DMS153 (cell line): Measurements from ENCODE around the gene INMT.
A peak's percentile ranks its signal among the peaks of the same experiment; 100 is the strongest.

Experiments
- DNase-seq: peaks from one replicate; lab custom pipeline; 2025; lab: John Stamatoyannopoulos, UW

INMT gene

DNA sequence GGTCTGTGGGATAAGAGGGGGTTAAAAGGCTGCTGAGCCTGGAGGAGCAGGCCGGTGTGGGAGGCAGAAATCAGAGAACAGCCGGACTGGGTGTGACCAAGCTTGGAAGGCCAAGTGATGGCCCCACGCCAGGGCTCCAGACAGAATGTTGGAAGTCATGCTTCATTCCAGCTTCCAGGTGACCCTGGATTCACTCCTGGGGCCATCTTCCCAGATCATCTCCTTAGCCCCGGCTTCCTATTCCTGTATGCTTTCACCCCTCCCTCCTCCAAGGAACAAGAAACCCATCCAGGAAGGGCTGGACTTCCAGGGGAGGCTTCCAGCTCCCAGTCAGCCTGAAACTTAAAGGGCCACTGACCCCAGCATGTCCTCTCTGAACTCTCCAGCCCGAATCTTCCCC is 1.0 kb downstream of the INMT start:
- DNase-seq = no peak

GRCh38 chr7:30754315-30754877 is 2.5 kb downstream of the INMT start:
- DNase-seq = no peak

GRCh38 chr7:30755384-30756154 is 3.6 kb downstream of the INMT start:
- DNase-seq = no peak

DNA sequence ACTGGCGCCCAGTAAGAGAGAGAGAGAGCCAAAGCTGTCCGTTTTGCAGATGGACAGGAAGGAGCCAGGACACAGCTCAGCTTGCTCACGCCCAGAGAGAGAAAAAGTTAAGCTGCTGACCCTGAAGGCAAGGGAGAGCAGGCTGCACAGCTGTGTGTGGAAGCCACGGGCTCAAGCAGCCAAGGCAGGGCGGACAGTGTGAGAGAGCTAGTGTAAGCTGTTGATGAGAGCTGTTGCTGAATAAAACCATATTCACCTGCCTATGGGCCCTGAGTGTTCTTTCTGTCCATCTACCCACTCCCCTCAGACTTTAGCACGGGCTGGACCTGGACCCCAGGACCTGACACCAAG is 5.4 kb downstream of the INMT start:
- DNase-seq = no peak

GRCh38 chr7:30760514-30761213 is 8.7 kb downstream of the INMT start:
- DNase-seq = no peak

- DNase-seq = no peak
These were observed 9.6 kb downstream of the INMT start for GRCh38 chr7:30761214-30762156.

DNA sequence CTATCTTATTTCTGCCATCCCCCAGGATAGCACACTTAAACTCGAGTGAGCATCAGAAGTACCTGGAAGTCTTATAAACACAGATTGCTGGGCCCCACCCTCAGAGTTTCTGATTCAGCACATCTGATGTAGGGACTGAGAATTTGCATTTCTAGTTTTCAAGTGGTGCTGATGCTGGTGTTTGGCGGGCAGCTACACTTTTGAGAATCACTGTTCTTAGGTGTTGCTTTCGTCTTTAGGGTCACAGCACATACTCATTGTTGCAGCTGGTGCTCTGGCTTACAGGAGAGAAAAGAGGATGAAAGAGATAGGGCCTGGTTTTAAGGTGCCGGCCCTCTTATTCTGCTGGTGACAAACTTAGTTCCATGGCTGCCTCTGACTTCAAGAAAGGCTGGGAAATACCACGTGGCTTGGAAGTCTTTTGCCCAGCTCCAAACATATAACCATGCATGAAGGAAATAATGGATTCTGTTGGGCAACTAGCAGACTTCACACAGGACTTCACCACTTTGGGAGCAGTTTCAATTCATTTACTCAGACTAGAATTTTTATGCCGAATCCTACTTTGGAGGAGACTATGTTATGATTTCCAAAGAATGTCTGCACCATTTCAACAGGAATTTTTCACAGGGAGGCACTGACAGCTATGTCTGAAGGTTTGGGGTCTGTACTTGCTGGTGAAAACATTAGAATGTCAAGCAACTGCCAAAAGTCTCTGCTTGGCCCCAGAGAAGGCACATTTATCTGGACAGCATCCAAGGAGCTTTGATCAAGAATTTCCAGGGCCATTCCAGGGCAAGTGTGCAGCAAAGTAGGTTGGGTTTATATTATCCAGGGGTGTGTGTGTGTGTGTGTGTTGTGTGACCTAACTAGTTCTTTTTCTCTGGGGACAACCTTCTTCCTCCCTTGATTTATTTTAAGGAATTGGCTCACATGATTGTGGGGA is 12.4 kb downstream of the INMT start:
- DNase-seq = no peak

DNA sequence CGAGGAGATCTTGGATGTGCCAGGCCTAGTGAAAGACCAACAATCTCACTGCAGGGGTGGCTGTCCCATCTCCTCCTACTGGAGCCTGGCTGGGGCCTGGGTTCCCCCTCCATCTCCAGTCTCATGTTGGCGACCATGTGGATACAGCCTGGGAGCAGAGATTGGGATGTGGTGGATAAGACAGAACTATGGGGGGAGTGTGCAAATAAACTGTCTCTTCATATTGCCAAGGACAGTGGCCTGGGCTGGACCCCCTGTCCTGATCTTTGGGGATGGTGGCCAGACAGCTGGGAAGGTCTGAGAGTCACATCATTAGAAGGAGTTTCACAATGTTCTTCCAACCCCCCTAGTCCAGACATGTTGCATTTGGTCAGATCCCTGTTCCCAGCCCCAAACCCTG is 13.5 kb downstream of the INMT start:
- no peak for DNase-seq

- DNase-seq = no peak
These were observed 18.9 kb downstream of the INMT start for GRCh38 chr7:30770845-30771173.

DNA sequence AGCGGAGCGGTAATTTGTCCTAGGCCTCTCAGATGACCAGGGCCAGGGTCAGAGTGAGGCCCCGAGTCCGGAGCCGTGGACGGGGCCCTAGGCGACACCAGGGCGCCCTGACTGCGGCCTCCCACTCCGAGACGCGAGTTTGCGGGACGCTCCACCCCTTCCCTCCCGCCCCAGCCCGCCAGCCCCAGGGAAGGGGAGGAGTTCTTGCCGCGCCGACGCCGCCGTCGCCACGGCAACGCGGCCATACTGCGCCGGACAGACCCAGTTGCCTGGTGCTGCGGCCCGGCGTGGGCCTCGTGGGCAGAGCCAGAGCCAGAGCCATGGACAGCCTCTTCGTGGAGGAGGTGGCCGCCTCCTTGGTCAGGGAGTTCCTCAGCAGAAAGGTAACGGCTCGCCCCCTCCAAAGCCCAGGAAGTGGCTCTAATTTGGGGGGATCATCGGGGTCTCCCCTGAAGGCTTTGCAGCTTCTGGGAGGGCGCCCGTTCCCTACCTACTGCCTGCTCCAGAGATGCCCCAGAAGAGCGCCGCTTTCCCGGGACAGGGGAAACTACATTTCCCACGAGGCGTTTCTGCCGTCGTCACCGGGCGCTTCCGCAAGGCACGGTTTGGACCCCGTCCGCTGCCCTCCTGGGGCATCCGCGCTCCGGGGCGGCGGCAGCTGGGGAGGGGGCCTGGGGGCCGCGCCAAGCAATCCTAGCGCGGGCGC is 19.4 kb downstream of the INMT start, which contains the start of gene MINDY4:
TSS of gene MINDY4 (plus strand) at position 244 of the 706 bp plus-strand sequence. CDS start at position 321, 77 bp downstream.
- DNase-seq = peak; percentile 78

DNA sequence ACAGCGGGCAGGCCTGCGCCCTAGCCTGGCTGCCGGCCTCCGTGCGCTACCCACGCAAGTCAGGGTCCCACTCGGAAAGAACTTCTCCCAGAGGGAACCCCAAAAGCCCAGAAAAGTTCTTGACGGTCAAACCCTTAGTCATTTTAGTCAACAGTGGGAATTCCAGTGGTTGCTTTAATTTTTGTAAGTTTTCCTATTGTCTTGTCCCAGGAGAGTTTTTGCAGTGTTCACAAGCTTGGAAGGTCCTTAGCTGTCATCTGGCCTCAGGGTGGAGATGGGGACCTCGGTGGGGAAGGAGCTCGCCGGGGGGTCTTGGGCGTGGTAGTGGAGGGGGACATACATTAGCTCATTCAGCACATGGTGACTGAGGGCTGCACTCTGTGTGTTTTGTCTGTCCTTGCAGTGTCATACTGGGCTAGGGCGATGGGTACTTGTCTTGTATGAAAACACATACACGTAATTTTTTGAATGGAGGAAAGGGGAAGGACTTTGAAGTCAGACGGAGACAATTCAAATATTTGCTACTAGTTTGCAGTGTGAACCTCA is 20.0 kb downstream of the INMT start:
- no peak for DNase-seq

DNA sequence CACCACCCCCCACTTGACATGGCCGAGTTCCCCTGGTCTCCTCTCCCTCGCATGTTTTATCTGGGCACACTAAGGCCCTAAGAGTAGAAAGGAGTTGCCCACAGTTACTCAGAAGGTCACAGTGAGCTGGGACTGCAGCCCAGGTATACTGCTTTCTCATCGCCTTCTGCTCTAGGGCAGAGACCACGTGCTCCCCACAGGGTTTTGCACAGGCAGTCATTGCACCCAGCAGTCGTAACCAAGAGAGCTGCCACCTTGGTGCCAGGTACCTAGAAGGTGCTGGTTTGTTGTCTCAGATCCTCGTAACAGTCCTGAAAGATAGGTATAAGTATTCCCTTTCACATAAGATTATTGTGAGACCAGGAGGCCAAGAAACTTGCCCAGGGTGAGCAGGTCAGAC is 21.0 kb downstream of the INMT start:
- no peak for DNase-seq

DNA sequence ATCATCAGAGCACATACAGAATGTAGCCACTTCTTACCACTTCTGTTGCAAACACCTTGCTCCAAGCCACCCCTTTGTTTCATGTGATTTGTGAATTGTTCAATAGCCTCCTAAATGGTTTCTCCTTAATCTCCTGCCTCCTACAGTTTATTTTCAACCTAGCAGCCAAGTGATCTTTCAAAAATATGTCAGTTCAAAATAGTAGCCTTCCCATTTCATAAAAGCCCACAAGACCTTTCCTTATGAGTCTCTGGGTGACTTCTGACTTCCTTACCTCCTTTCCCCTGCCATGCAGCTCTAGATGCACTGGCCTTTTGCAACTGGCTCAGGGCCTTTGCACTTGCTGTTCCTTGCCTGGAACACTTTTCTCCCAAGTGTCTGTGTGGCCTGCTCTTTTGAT is 24.1 kb downstream of the INMT start:
- DNase-seq = no peak

GRCh38 chr7:30776971-30777370 is 25.0 kb downstream of the INMT start:
- no peak for DNase-seq

DNA sequence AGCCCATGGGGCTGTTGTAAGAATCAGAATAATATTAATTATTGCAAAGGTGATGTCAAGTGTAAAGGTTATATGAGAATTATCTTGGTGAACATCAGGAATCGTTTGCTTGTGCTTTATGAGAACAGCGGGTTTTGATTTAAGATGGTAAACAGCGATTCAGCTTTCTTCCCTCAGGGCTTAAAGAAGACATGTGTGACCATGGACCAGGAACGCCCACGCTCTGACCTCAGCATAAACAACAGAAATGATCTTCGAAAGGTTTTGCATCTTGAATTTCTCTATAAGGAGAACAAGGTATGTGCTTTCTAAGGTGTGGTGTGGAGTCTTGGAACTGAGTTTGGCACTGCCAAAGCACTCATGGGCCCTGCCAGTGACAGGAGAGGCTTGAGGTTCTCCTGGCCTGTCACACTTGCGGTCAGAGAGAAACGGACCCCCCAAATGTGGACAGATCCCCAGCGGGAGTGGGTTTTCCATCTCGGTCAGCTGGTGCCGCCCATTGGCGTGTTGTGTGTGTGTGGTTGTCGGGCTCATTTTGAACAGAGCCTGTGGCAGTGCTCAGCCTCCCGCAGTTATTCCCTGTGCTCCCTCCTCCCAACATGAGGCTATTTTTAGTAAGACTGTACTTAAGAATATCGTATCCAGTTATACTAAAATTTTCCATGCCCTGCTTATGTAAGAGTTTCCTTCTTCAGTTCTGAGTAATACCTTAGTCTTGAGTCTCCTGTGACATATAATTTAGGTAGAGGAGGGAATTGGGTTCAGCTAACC is 26.5 kb downstream of the INMT start:
- no peak for DNase-seq

DNA sequence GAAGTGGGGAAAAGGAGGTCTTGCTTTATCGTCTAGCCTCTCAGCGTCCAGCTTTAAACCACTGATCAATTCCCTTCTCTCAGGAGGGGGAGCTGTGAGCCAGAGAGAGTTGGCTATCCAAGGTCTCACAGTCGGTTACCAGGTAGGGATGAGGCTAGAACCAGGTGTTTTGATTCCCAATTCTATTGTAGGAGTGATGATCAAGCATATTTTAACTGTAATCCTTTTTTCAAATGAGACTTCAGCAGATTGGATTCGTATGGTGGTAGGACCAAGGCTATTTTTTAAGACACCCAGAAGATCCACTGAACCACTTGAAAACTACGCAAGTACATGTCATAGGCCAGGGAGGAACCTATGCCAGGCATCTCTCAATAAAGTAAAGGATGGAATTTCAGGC is 27.6 kb downstream of the INMT start:
- DNase-seq = no peak

- no peak for DNase-seq
These were observed 29.0 kb downstream of the INMT start for GRCh38 chr7:30780941-30781340.

DNA sequence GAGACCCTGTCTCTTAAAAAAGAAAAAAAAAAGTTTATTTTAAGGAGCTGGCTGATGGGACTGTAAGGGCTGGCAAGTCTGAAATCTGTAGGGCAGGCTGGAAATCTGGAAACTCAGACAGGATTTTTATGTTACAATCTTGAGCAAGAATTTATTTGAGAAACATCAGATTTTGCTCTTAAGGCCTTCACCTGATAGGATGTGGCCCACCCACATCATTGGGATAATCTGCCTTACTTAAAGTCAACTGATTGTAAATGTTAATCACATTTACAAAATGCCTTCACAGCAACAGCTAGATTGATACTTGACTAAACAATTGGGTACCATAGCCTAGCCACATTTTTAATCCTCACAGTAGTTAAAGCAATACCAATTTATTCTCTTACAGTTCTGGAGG is 30.8 kb downstream of the INMT start:
- DNase-seq = no peak

GRCh38 chr7:30785786-30786185 is 33.9 kb downstream of the INMT start:
- no peak for DNase-seq

GRCh38 chr7:30787486-30787885 is 35.6 kb downstream of the INMT start:
- no peak for DNase-seq
